Heart left ventricle (tissue), 16 donors: ENCODE measurements around the gene PIP5KL1. TPM values are rescaled to one million over a fixed set of nuclear protein-coding genes. Genes with fewer than 3 reads are reported as not detected.

Experiments
- ATAC-seq, 4 donors: fragments of 200-7000 bp; cut with Tn5 transposase; one replicate each; pipeline ENCODE4 v1.9.1; 2020 to 2022; ENCODE audit warnings: moderate library complexity in 4 of 4, mild to moderate bottlenecking in 3 of 4, moderate number of reproducible peaks in 1 of 4
- DNase-seq, 5 donors: peaks; one replicate each; pipeline ENCODE4 v3.0.0-alpha.2; 2020
- H3K27ac ChIP-seq, 12 donors: fragments of 200-600 bp; sonication (generic) in 4 of 12; one replicate each; pipeline versions ENCODE4 v1.5.0 to v1.8.0; 2016 to 2022; ENCODE audit warnings: mild to moderate bottlenecking in 2 of 12
- H3K27me3 ChIP-seq, 9 donors: fragments of 200-600 bp; sonication (generic) in 2 of 9; one replicate each; pipeline versions ENCODE4 v1.5.1 to v1.8.0; 2016 to 2022; ENCODE audit warnings: mild to moderate bottlenecking in 3 of 9
- H3K36me3 ChIP-seq, 9 donors: fragments of 200-600 bp; sonication (generic) in 2 of 9; one replicate each; pipeline versions ENCODE4 v1.5.0 to v1.8.0; 2018 to 2022; ENCODE audit warnings: mild to moderate bottlenecking in 2 of 9
- H3K4me1 ChIP-seq, 12 donors: fragments of 200-600 bp; sonication (generic) in 4 of 12; one replicate each; pipeline versions ENCODE4 v1.5.0 to v1.8.0; 2016 to 2022; ENCODE audit warnings: mild to moderate bottlenecking in 3 of 12
- H3K4me3 ChIP-seq, 12 donors: fragments of 200-600 bp; sonication (generic) in 4 of 12; one replicate each; pipeline versions ENCODE4 v1.5.0 to v1.8.0; 2017 to 2022; ENCODE audit warnings: mild to moderate bottlenecking in 9 of 12, moderate library complexity in 4 of 12
- H3K9me3 ChIP-seq, 12 donors: fragments of 200-600 bp; sonication (generic) in 4 of 12; one replicate each; pipeline versions ENCODE4 v1.5.0 to v1.8.0; 2016 to 2022; ENCODE audit warnings: mild to moderate bottlenecking in 1 of 12
- CTCF ChIP-seq, 12 donors: fragments of 200-600 bp; sonication (generic) in 4 of 12; IDR thresholded peaks; one replicate each; pipeline versions ENCODE4 v1.5.0 to v1.8.0; 2018 to 2022; ENCODE audit warnings: antibody characterized with exemption in 12 of 12, mild to moderate bottlenecking in 5 of 12
- POLR2A ChIP-seq, 2 donors: fragments of 450-650 bp; IDR thresholded peaks; one replicate each; pipeline ENCODE4 v1.6.1; 2017; ENCODE audit warnings: antibody characterized with exemption in 2 of 2, mild to moderate bottlenecking in 2 of 2, moderate library complexity in 2 of 2
- WGBS, 4 donors: extraction: QIAGEN DNeasy Blood & Tissue Kit in 2 of 4; methylation state at CpG; one replicate each; pipeline versions ENCODE4 v1.1.5 to v1.1.7; 2013 to 2018; 5-methylcytosine and 5-hydroxymethylcytosine counted together
- intact Hi-C, 10 donors: fragments of 100-400 bp; cut with DNase I; formaldehyde crosslinking; loops; one replicate each; pipeline versions ENCODE4 v1.11.1 to v1.14.2; 2022
- polyA plus RNA-seq, 2 donors: library from polyadenylated mRNA; stranded (reverse); fragments of 200-250 nt; gene quantifications; one replicate each; pipeline ENCODE4 v1.2.3, GENCODE V29; 2013
- total RNA-seq, 9 donors: library from RNA; depleted of rRNA in 2 of 9; stranded (reverse); fragments of >200 nt in 2 of 9; fragmentation: NEBNext Ultra II Directional in 3 of 9; extraction: Animal tissue kit (Norgen Biotek cat#: 25700) in 3 of 9; gene quantifications; one replicate each; pipeline versions ENCODE4 v1.1.0 to v1.2.4, GENCODE V29; 2016 to 2023
- donor health status: ischemic (EF 13 %, LVEDD 7.1; RV severe dilation, severe dysfunction).
- donor health status: healthy with polysubstance abuse.
- donor health status: DM: no; HTN: yes; CAD: no.
- donor health status: DM: no; HTN: no; CAD: no.
- donor health status: ischemic (EF 25% LVEDD 6.9; RV normal size, moderate dysfunction).
- donor health status: ischemic (EF 25% LVEDD 5.7; RV mildly dilated, moderate dysfunction).
- donor health status: healthy.
- donor health status: DM: yes; HTN: yes; CAD: no.
- donor health status: ischemic (EF 35%, LVEDD 5.7; RV mildly dilated, moderate dysfunction).
- donor health status: nonischemic (EF 11% LVEDD 7.7; RV severe dilation, severe dysfunction).
- donor health status: DM: yes; HTN: yes; CAD: no.
- donor health status: PGD.
- donor health status: ischemic (EF 29% LVEDD 5.4; RV normal size, mild dysfunction).
- donor health status: nonischemic (EF 23%, LVEDD 6.1; RV moderate dilation, normal function).

Gene PIP5KL1
- total and polyA plus RNA-seq, 11 donors = 0.12 to 0.77 (median 0.50) TPM; not detected in 2

DNA sequence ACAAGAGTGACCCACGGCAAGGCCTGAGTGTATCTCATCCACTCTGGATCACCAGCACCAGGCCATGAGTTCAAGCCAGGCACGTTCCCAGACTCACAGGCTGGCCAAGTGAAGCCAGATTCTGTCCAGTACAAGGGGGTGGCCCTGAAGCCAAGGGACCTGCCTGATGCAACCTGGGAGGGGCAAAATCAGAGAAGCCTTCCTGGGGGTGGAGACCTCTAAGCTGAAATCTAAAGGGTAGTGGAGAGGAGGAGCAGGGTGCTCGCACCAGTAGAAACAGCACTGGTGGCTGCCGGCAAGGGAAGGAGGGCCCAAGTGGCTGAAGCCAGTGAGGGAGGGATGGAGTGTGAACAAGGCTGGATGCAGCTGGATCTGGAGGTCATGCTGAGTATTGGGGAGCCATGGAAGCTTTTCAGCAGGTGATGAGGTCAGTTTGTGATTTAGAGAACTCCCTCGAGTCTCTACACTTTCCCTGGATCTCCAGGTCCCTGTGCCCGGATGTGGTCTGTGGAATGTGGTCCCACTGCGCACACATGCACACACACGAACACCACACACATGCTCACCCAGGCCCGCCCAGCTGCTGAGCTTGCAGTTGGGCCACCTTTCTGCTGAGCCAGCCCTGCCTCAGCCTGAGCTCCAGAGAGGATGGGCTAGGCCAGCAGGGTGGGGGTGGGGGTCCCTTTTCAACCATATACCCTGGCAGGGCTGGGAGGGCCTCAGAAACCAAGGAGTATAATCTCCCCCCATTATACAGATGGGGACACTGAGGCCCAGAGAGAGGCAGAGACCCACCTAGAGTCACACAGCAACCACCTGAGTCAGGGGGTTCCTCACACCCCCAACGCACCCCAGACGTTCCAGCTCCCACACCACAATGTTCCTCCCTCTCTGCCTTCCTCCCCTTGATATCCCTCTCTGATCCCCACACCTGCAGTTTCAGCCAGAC is 1.6 kb downstream of the PIP5KL1 start:
- Histone ChIP-seq H3K4me3 (no peak overlapping the region), H3K27ac (no peak overlapping the region), H3K4me1 (peaks cover 0 to 40% (median 27%) of the 10 kb centered on the region in 12 donors), H3K27me3 (peaks cover 9 to 48% (median 26%) of the 10 kb centered on the region in 9 donors), H3K9me3 (no peaks in the 10 kb centered on the region), H3K36me3 (no peaks in the 10 kb centered on the region)
- 77 to 85% (median 79%) methylated on average over 9 to 11 of the region's 11 CpGs for WGBS, 4 donors
- ATAC-seq = no peak
- DNase-seq = no peak
- intact Hi-C loops = loop anchor here in 3 of 10 donors (10.0 kb wide), 1 partner anchor 424 kb away; no protein-coding TSS in a partner anchor
- TF ChIP-seq POLR2A (IDR thresholded peaks at IDR 0.05) = no peak
- TF ChIP-seq CTCF (IDR thresholded peaks at IDR 0.05) = no peak

DNA sequence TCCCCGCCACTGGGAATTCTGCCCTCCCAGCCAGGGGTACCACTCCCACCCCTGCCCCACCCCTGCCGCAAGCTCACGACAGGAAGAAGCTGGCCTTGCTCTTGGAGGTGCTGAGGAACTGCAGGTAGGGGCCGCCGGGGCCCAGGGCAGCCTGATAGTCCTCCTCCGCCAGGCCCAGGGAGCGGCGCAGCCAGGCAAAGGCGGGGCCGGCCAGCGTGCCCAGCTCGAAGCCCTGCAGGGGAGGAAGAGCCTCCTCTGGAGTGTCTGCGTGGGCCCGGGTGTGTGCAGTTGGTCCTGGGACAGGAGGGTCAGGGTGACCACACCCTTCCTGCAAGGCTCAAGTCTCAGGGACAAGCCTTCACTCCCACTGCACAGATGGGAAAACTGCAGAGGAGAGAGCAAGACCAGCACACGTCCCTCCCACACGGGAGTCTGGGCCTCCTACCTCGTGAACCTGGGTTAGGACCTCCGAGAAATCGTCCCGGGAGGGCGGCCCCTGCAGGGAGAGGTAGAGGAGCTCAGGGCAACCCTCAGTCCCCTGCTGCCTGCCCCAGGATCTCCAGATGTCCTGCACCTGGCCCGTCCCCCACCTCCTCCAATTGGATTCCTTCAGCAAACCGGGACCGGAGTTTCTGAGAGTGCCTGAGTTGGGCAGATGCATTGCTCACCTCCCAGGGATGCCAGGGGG is 2.4 kb downstream of the PIP5KL1 start:
- no peaks in the 10 kb centered on the region for H3K9me3 ChIP-seq
- ATAC-seq (peak in 2 of 4 donors; percentile 5 to 30), DNase-seq (no peak)
- peaks cover 9 to 48% (median 26%) of the 10 kb centered on the region in 9 donors for H3K27me3 ChIP-seq
- H3K27ac ChIP-seq = no peak overlapping the region
- no peak overlapping the region for H3K4me3 ChIP-seq
- H3K36me3 ChIP-seq = no peaks in the 10 kb centered on the region
- no peak for TF ChIP-seq CTCF (IDR thresholded peaks at IDR 0.05)
- no peak for TF ChIP-seq POLR2A (IDR thresholded peaks at IDR 0.05)
- intact Hi-C loops = loop anchor here in 3 of 10 donors (10.0 kb wide), 1 partner anchor 423 kb away; no protein-coding TSS in a partner anchor
- WGBS, 4 donors = 20 to 39% (median 24%) methylated on average over 13 to 24 of the region's 24 CpGs
- H3K4me1 ChIP-seq = peaks cover 0 to 40% (median 27%) of the 10 kb centered on the region in 12 donors

- DNase-seq (no peak), ATAC-seq (no peak)
- Histone ChIP-seq H3K36me3 (no peaks in the 10 kb centered on the region), H3K4me3 (peak overlapping the region in 5 of 12 donors; percentile 10 to 38 (median 22)), H3K27ac (no peak overlapping the region), H3K27me3 (peaks cover 9 to 48% (median 26%) of the 10 kb centered on the region in 9 donors), H3K9me3 (no peaks in the 10 kb centered on the region), H3K4me1 (peaks cover 0 to 40% (median 27%) of the 10 kb centered on the region in 12 donors)
- WGBS, 4 donors = 4 to 17% (median 8%) methylated on average over 22 to 56 of the region's 56 CpGs
- TF ChIP-seq CTCF (IDR thresholded peaks at IDR 0.05) (no peak), POLR2A (IDR thresholded peaks at IDR 0.05) (no peak)
- intact Hi-C loops = loop anchor here in 3 of 10 donors (10.0 kb wide), 1 partner anchor 423 kb away; no protein-coding TSS in a partner anchor
Observed at GRCh38 chr9:127927201-127927987, 3.2 kb downstream of the PIP5KL1 start.
